ENCODE data around the gene CIB1. TPM values are rescaled to one million over a fixed set of nuclear protein-coding genes. Genes with fewer than 3 reads are reported as not detected.

The CIB1 gene
- total RNA-seq, 1 donor = 19.0 TPM

- TF ChIP-seq CTCF (IDR thresholded peaks at IDR 0.05; ENCODE audit: insufficient read depth, low read depth, low read length) = no peak
- DNase-seq (ENCODE audit: low read depth) = no peak
- no peak overlapping the region for H3K4me3 ChIP-seq (ENCODE audit: low read depth, low read length)
Observed at GRCh38 chr15:90209591-90209990, 24.1 kb downstream of the CIB1 start.

- no peak for TF ChIP-seq CTCF (IDR thresholded peaks at IDR 0.05; ENCODE audit: insufficient read depth, low read depth, low read length)
- DNase-seq (ENCODE audit: low read depth) = no peak
- H3K4me3 ChIP-seq (ENCODE audit: low read depth, low read length) = no peak overlapping the region
Observed at GRCh38 chr15:90208356-90208755, 25.4 kb downstream of the CIB1 start.

DNA sequence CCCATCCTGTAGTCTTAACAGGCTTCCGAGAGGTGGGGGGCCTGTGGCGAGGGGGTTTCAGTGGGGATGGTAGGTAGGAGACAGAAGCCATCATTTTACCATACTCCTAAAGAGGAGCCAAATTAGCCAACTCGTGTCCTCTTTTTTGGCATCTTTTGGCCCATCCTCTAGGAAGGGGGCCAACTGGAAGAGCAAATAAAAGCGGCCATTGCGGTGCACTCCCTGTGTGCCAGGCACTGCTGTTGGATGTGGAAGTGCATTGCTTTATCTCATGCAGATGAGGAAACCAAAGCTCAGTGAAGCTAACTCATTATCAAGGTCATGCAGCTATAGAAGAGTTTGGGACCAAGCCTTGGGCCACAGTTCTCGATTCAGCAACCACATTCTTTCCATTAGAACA, 26.5 kb downstream of the CIB1 start:
- TF ChIP-seq CTCF (IDR thresholded peaks at IDR 0.05; ENCODE audit: insufficient read depth, low read depth, low read length) = no peak

GRCh38 chr15:90205886-90206285, 27.9 kb downstream of the CIB1 start:
- DNase-seq (ENCODE audit: low read depth) = no peak
- no peak for TF ChIP-seq CTCF (IDR thresholded peaks at IDR 0.05; ENCODE audit: insufficient read depth, low read depth, low read length)
- H3K4me3 ChIP-seq (ENCODE audit: low read depth, low read length) = no peak overlapping the region

More for the DNA sequence above, 26.5 kb downstream of the CIB1 start:
- no peak for DNase-seq (ENCODE audit: low read depth)
- no peak overlapping the region for H3K4me3 ChIP-seq (ENCODE audit: low read depth, low read length)

DNA sequence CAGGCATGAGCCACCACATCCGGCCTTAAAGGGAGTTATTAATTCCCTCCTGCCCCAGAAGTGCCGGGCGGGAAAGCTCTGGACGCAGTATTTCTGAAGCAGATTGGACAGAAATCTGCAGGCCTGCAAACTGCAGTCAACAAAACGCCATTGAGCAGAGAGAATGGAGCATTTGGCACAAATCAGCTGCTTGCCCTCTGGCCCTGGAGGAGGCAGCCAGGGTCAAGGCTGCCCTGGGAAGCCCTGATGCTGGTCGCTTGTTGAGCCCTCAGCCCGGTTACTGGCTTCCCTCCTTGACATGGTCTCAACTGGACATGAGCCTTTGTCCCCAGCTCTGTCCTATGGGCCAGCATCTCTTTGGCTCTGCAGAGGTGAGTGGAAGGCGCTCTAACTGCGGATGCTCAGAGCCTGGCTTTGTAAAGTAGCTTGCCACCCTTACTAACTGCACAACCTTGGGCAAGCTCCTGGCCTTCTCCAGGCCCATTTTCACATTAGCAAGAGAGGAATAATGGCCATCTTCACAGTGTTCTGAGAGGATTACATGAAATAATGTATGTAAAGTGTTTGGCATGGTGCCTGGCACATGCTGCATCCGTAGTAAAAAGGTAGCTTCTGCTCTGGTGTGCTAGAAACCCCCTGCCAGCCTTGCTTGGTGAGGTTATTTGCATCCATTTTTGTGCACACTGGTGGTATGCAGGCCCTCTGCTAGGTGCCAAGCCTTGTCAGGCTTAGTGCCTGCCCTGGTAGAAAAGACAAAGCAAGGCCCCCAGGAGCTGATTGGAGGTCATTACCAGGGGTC, 28.5 kb downstream of the CIB1 start:
- DNase-seq (ENCODE audit: low read depth) = no peak
- no peak overlapping the region for H3K4me3 ChIP-seq (ENCODE audit: low read depth, low read length)
- no peak for TF ChIP-seq CTCF (IDR thresholded peaks at IDR 0.05; ENCODE audit: insufficient read depth, low read depth, low read length)

DNA sequence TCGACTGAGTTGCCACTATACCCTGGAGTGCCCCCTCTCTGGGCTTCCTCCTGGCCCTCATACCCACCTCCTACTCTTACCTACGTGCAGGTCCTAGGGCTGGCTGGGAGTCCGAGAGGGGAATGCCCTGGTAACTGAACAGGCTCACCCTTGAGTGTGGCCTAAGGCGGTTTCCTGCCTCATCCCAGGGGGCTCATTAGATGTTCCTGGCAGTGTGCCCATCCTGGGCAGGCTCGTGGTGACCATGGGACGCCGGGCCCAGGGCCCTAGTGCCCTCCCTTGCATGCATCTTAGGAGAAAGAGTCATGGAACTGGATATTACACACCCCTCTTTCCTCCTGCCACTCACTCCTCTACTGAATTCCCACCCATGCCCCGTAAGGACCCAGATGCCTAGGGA, 29.8 kb downstream of the CIB1 start:
- no peak for TF ChIP-seq CTCF (IDR thresholded peaks at IDR 0.05; ENCODE audit: insufficient read depth, low read depth, low read length)
- no peak overlapping the region for H3K4me3 ChIP-seq (ENCODE audit: low read depth, low read length)
- DNase-seq (ENCODE audit: low read depth) = no peak

- H3K4me3 ChIP-seq (ENCODE audit: low read depth, low read length) = no peak overlapping the region
- no peak for DNase-seq (ENCODE audit: low read depth)
- TF ChIP-seq CTCF (IDR thresholded peaks at IDR 0.05; ENCODE audit: insufficient read depth, low read depth, low read length) = no peak
Observed at GRCh38 chr15:90203473-90203872, 30.3 kb downstream of the CIB1 start.
